ENCODE data around the gene KLF12.

The KLF12 gene

GRCh38 chr13:74098077-74098476 lies 36.1 kb downstream of the KLF12 start:
- no peak for ATAC-seq
- Mint-ChIP-seq H3K27ac (no peak overlapping the region), H3K9me3 (peaks cover 3% of the 10 kb centered on the region), H3K4me1 (peaks cover 52% of the 10 kb centered on the region), H3K36me3 (peaks cover 16% of the 10 kb centered on the region), H3K27me3 (no peaks in the 10 kb centered on the region), H3K4me3 (no peak overlapping the region)

DNA sequence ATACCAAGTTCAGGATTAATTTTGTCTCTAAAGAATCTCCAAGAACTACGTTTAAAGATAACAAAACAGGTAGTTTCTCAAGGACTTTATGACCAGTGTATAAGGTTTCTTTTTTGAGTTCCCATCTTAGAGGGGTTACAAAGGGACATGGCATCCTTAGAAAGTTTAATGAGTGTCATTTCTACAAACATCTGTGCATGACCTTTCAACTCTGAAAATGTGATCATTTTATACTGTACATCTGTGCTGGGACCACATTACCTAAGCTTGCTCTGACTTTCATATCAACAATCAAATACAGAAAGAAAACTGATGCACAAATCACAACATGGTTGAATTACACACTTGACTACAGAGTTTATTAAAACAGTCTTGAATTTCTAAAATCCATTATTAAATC lies 37.1 kb downstream of the KLF12 start:
- no peak overlapping the region for H3K27ac Mint-ChIP-seq
- H3K4me1 Mint-ChIP-seq, result peaks cover 58% of the 10 kb centered on the region
- no peak overlapping the region for H3K4me3 Mint-ChIP-seq
- H3K9me3 Mint-ChIP-seq, result peaks cover 3% of the 10 kb centered on the region
- H3K27me3 Mint-ChIP-seq, result no peaks in the 10 kb centered on the region
- peaks cover 16% of the 10 kb centered on the region for H3K36me3 Mint-ChIP-seq
- no peak for ATAC-seq

DNA sequence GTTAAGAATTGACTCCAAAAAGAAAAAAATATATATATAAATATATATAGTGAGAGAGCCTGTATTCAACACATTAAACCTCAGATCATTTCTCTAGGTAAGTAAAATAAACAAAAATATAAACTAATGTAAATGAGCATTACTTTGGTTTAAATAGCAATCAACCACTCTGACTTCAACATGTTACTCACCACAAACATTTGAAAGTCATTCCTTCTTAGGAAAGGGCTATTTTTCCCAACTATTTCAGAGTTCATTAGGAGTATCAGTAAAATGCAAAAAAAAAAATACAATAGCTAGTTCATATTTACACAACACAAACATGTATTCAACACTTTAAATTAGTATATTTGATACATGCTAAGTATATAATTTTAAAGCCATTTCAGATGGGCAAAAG lies 40.5 kb downstream of the KLF12 start:
- no peak for ATAC-seq
- Mint-ChIP-seq H3K27me3 (no peaks in the 10 kb centered on the region), H3K4me1 (peaks cover 56% of the 10 kb centered on the region), H3K9me3 (no peaks in the 10 kb centered on the region), H3K27ac (no peak overlapping the region), H3K36me3 (no peaks in the 10 kb centered on the region), H3K4me3 (no peak overlapping the region)

GRCh38 chr13:74092711-74093110 lies 41.5 kb downstream of the KLF12 start:
- ATAC-seq, result no peak
- Mint-ChIP-seq H3K27me3 (no peaks in the 10 kb centered on the region), H3K27ac (peak overlapping the region; percentile 8), H3K9me3 (no peaks in the 10 kb centered on the region), H3K4me1 (peaks cover 60% of the 10 kb centered on the region), H3K4me3 (no peak overlapping the region), H3K36me3 (no peaks in the 10 kb centered on the region)

GRCh38 chr13:74090869-74091605 lies 43.2 kb downstream of the KLF12 start:
- no peaks in the 10 kb centered on the region for H3K36me3 Mint-ChIP-seq
- H3K27ac Mint-ChIP-seq, result no peak overlapping the region
- no peaks in the 10 kb centered on the region for H3K9me3 Mint-ChIP-seq
- peaks cover 51% of the 10 kb centered on the region for H3K4me1 Mint-ChIP-seq
- no peak for ATAC-seq
- no peaks in the 10 kb centered on the region for H3K27me3 Mint-ChIP-seq
- no peak overlapping the region for H3K4me3 Mint-ChIP-seq

DNA sequence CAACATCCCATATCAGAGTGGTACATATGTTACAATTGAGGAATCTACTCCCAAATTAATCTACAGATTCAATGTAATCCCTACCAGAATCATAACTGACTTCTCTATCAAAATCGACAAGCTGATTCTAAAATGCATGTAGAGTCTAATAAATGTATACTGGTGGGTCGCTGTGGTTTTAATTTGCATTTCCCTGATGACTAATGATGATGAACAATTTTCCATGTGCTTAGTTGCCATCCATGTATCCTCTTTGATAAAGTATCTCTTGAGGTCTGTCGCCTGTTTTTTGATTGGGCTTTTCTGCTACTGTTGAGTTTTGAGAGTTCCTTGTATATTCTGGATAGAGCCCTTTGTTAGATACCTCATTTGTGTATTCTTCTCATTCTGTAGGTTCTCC lies 43.8 kb downstream of the KLF12 start:
- no peaks in the 10 kb centered on the region for H3K9me3 Mint-ChIP-seq
- H3K36me3 Mint-ChIP-seq, result no peaks in the 10 kb centered on the region
- H3K27me3 Mint-ChIP-seq, result no peaks in the 10 kb centered on the region
- ATAC-seq, result no peak
- peaks cover 49% of the 10 kb centered on the region for H3K4me1 Mint-ChIP-seq
- no peak overlapping the region for H3K4me3 Mint-ChIP-seq
- no peak overlapping the region for H3K27ac Mint-ChIP-seq

- Mint-ChIP-seq H3K27me3 (no peaks in the 10 kb centered on the region), H3K36me3 (peaks cover 6% of the 10 kb centered on the region), H3K9me3 (no peaks in the 10 kb centered on the region), H3K4me1 (peaks cover 67% of the 10 kb centered on the region), H3K4me3 (no peak overlapping the region), H3K27ac (no peak overlapping the region)
- no peak for ATAC-seq
Measured at GRCh38 chr13:74087357-74087756, 46.8 kb downstream of the KLF12 start.
